HL-60 (cell line): ENCODE results near the gene CELF1.

ENCODE experiments used
- DNase-seq, 2 experiments: peaks; one replicate each; pipeline ENCODE4 v3.0.0-alpha.2; 2010 to 2020; ENCODE audit warnings: low read depth in 1 of 2, low spot score in 1 of 2
- H3K27ac ChIP-seq: fragments of 250-450 bp; sonication (Bioruptor Pico); replicated peaks from 2 replicates; pipeline ENCODE4 v1.5.1; 2020; ENCODE audit warnings: mild to moderate bottlenecking, moderate library complexity
- H3K27me3 ChIP-seq: fragments of 250-450 bp; sonication (Bioruptor Pico); 2 replicates; pipeline ENCODE4 v1.5.1; 2021; ENCODE audit warnings: mild to moderate bottlenecking, moderate library complexity; ENCODE audit not compliant: insufficient read depth, poor library complexity, severe bottlenecking
- H3K4me3 ChIP-seq: replicated peaks from 2 replicates; pipeline ENCODE4 v1.5.1; 2011; ENCODE audit warnings: mild to moderate bottlenecking, control low read depth, low read length; ENCODE audit not compliant: insufficient read depth
- CTCF ChIP-seq: IDR thresholded peaks from one replicate; pipeline ENCODE4 v1.5.1; 2011; ENCODE audit warnings: low read length, control low read depth, inconsistent platforms; ENCODE audit not compliant: insufficient read depth
- GABPA ChIP-seq: IDR thresholded peaks from 2 replicates; pipeline ENCODE4 v1.6.1; 2012; ENCODE audit warnings: low read depth
- POLR2AphosphoS5 ChIP-seq: IDR thresholded peaks from 2 replicates; pipeline ENCODE4 v1.6.1; 2012; ENCODE audit warnings: low read depth
- SPI1 ChIP-seq: IDR thresholded peaks from 2 replicates; pipeline ENCODE4 v1.6.1; 2012; ENCODE audit warnings: low read depth, mild to moderate bottlenecking, borderline replicate concordance
- long read RNA-seq: library from polyadenylated mRNA; unstranded; transcript quantifications from one replicate; pipeline ENCODE4 v2.0.0, GENCODE V29; 2020
- TF ChIP-seq, protein P1 (sequence below): IDR thresholded peaks from 2 replicates; pipeline ENCODE4 v1.6.1; 2012; ENCODE audit warnings: low read depth; ENCODE audit not compliant: insufficient replicate concordance

CELF1 gene
- long read RNA-seq, partial matches to known transcripts, result 72 of 552 reads
- long read RNA-seq, other reads (novel, unspliced or antisense), result 477 of 552 reads

DNA sequence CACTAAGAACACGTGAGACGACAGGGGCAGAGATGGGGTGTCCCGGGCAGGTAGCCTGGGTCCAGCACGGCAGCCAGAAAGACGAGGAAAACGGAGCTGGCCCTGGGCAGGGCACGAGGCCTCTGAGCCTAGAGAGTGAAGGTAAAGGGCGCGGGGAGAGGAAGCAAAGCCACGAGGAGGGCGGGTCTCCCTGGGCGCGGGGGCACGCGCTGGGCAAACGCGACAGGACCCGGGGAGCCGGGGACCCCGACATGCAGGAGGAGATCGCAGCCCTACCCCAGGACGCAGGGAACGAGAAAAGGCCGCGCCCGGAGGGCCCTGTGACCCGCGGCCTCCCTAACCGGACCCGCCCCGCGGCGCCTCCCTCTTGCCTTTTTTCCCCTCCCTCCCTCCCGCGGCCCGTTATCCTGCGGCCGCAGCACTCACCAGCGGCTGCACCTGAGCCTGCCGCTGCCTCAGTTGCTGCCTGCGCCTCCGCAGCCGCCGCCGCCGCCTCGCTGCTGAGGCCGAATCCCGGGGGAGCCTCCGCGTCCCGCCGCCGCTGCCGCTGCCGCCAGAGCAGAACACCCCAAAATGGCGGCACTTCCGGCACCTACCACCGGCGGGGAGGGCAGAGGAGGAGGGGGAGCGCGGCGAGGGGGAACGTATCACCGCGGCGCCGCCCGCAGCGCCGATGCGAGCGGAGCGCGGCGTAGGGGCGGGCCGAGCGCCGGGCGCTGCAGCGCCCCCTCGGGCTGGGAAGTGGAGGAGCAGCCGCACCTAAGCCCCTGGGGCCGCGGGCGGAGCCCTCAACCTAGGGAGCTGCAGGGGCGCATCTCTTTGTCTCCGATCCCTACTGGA lies at the start of gene CELF1:
TSS of gene CELF1 (minus strand) at position 567 of the 840 bp plus-strand sequence. CDS start 53,609 bp downstream, outside the sequence.
- peak within 1 kb of the TSS; percentile 84 for H3K27ac ChIP-seq
- peak within 1 kb of the TSS; percentile 98 for H3K4me3 ChIP-seq
- peak; percentile 79 to 92 for DNase-seq
- TF ChIP-seq, protein P1, sequence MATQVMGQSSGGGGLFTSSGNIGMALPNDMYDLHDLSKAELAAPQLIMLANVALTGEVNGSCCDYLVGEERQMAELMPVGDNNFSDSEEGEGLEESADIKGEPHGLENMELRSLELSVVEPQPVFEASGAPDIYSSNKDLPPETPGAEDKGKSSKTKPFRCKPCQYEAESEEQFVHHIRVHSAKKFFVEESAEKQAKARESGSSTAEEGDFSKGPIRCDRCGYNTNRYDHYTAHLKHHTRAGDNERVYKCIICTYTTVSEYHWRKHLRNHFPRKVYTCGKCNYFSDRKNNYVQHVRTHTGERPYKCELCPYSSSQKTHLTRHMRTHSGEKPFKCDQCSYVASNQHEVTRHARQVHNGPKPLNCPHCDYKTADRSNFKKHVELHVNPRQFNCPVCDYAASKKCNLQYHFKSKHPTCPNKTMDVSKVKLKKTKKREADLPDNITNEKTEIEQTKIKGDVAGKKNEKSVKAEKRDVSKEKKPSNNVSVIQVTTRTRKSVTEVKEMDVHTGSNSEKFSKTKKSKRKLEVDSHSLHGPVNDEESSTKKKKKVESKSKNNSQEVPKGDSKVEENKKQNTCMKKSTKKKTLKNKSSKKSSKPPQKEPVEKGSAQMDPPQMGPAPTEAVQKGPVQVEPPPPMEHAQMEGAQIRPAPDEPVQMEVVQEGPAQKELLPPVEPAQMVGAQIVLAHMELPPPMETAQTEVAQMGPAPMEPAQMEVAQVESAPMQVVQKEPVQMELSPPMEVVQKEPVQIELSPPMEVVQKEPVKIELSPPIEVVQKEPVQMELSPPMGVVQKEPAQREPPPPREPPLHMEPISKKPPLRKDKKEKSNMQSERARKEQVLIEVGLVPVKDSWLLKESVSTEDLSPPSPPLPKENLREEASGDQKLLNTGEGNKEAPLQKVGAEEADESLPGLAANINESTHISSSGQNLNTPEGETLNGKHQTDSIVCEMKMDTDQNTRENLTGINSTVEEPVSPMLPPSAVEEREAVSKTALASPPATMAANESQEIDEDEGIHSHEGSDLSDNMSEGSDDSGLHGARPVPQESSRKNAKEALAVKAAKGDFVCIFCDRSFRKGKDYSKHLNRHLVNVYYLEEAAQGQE, result no peak
- TF ChIP-seq POLR2AphosphoS5, result peak; percentile 56; the same call in 1 of the 2 replicates
- TF ChIP-seq CTCF, result peak; percentile 60
- TF ChIP-seq GABPA, result peak; percentile 60
- TF ChIP-seq SPI1, result peak; percentile 26; the same call in 1 of the 2 replicates
- no peaks in the 10 kb centered on the region for H3K27me3 ChIP-seq

GRCh38 chr11:47599902-47600301 lies 47.0 kb upstream of the CELF1 start:
- Histone ChIP-seq H3K27ac (no peak overlapping the region), H3K27me3 (no peaks in the 10 kb centered on the region), H3K4me3 (no peak overlapping the region)
- no peak for TF ChIP-seq GABPA
- TF ChIP-seq CTCF, result no peak
- DNase-seq, result no peak

DNA sequence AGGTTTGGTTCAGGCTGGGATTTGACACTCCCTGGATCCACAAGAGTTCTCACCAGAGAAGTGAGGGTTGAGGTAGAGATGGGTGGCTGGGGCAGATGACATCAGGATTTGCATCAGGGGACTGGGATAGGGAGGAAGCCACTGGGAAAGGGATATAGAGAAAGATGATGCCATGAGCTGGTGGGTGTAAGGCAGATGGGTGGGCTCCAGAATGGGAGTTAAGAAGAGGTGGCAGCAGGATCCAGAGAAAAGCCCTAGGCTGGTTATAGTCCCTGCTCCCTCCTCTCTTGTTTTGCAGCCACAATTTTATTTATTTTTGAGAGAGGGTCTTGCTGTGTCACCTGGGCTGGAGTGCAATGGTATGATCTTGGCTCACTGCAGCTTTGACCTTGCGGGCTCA lies 43.0 kb upstream of the CELF1 start:
- DNase-seq, result no peak
- Histone ChIP-seq H3K27ac (no peak overlapping the region), H3K27me3 (peaks cover 17% of the 10 kb centered on the region), H3K4me3 (no peak overlapping the region)
- TF ChIP-seq, protein P1, result no peak

- TF ChIP-seq SPI1, result no peak
- TF ChIP-seq GABPA, result no peak
- TF ChIP-seq, protein P1, result no peak
- TF ChIP-seq POLR2AphosphoS5, result no peak
- no peak for TF ChIP-seq CTCF
- H3K27ac ChIP-seq, result no peak overlapping the region
- H3K4me3 ChIP-seq, result no peak overlapping the region
- H3K27me3 ChIP-seq, result peaks cover 17% of the 10 kb centered on the region
- DNase-seq, result no peak
Measured at GRCh38 chr11:47595029-47595428, 42.1 kb upstream of the CELF1 start.
